Neutrophil (primary cell): ENCODE data around the gene TSPAN18.

Experiments
- H3K27ac ChIP-seq: fragments of 200-600 bp; sonication (generic); 2 replicates; pipeline ENCODE4 v1.5.1; 2016; ENCODE audit warnings: mild to moderate bottlenecking, moderate library complexity
- H3K27me3 ChIP-seq: fragments of 200-600 bp; sonication (generic); 2 replicates; pipeline ENCODE4 v1.6.0; 2016; ENCODE audit warnings: mild to moderate bottlenecking
- H3K36me3 ChIP-seq: fragments of 200-600 bp; sonication (generic); 2 replicates; pipeline ENCODE4 v1.5.1; 2017
- H3K4me1 ChIP-seq, 2 experiments: fragments of 200-600 bp in 1 of 2; sonication (generic) in 1 of 2; 1 replicate in 1 of 2; 2 replicates in 1 of 2; pipeline versions ENCODE4 v1.5.1 to v1.6.1; 2013 to 2016; ENCODE audit warnings: low read depth in 1 of 2, low read length in 1 of 2, mild to moderate bottlenecking in 1 of 2, moderate library complexity in 1 of 2; ENCODE audit not compliant: control insufficient read depth in 1 of 2, insufficient read depth in 1 of 2
- H3K4me3 ChIP-seq, 2 experiments: fragments of 200-600 bp in 1 of 2; sonication (generic) in 1 of 2; 1 replicate in 1 of 2; 2 replicates in 1 of 2; pipeline ENCODE4 v1.5.1; 2013 to 2016; ENCODE audit warnings: low read depth in 1 of 2, low read length in 1 of 2, mild to moderate bottlenecking in 1 of 2, moderate library complexity in 1 of 2
- H3K9me3 ChIP-seq: fragments of 200-600 bp; sonication (generic); 2 replicates; pipeline ENCODE4 v1.5.1; 2016
- CTCF ChIP-seq: fragments of 200-600 bp; sonication (generic); IDR thresholded peaks from 2 replicates; pipeline ENCODE4 v1.5.1; 2016; ENCODE audit warnings: antibody characterized with exemption

The TSPAN18 gene

GRCh38 chr11:44833221-44833876, 106.6 kb downstream of the TSPAN18 start:
- TF ChIP-seq CTCF, result no peak
- Histone ChIP-seq H3K9me3 (no peaks in the 10 kb centered on the region), H3K4me3 (no peak overlapping the region), H3K36me3 (no peaks in the 10 kb centered on the region), H3K27me3 (peaks cover 5% of the 10 kb centered on the region), H3K27ac (no peak overlapping the region), H3K4me1 (peaks cover 5 to 7% of the 10 kb centered on the region in 2 experiments)

GRCh38 chr11:44833877-44834452, 107.2 kb downstream of the TSPAN18 start:
- peaks cover 5% of the 10 kb centered on the region for H3K27me3 ChIP-seq

GRCh38 chr11:44834846-44835245, 108.1 kb downstream of the TSPAN18 start:
- H3K9me3 ChIP-seq, result no peaks in the 10 kb centered on the region
- no peak for TF ChIP-seq CTCF
- no peaks in the 10 kb centered on the region for H3K36me3 ChIP-seq
- no peak overlapping the region for H3K27ac ChIP-seq
- H3K27me3 ChIP-seq, result peaks cover 5% of the 10 kb centered on the region
- H3K4me3 ChIP-seq, result no peak overlapping the region
- peaks cover 5% of the 10 kb centered on the region in 2 experiments for H3K4me1 ChIP-seq

More at GRCh38 chr11:44833877-44834452, 107.2 kb downstream of the TSPAN18 start:
- H3K4me1 ChIP-seq, result peaks cover 5 to 7% of the 10 kb centered on the region in 2 experiments
- no peaks in the 10 kb centered on the region for H3K9me3 ChIP-seq
- H3K27ac ChIP-seq, result no peak overlapping the region
- no peak for TF ChIP-seq CTCF
- H3K36me3 ChIP-seq, result no peaks in the 10 kb centered on the region
- H3K4me3 ChIP-seq, result no peak overlapping the region

GRCh38 chr11:44835296-44835695, 108.5 kb downstream of the TSPAN18 start:
- TF ChIP-seq CTCF, result no peak
- Histone ChIP-seq H3K9me3 (no peaks in the 10 kb centered on the region), H3K27ac (no peak overlapping the region), H3K36me3 (no peaks in the 10 kb centered on the region), H3K4me3 (no peak overlapping the region), H3K27me3 (peaks cover 5% of the 10 kb centered on the region), H3K4me1 (peaks cover under 1% of the 10 kb centered on the region in 2 experiments)

GRCh38 chr11:44835938-44836337, 109.2 kb downstream of the TSPAN18 start:
- peaks cover 5% of the 10 kb centered on the region for H3K27me3 ChIP-seq
- no peak for TF ChIP-seq CTCF

More at GRCh38 chr11:44835938-44836337, 109.2 kb downstream of the TSPAN18 start:
- H3K4me3 ChIP-seq, result no peak overlapping the region
- H3K36me3 ChIP-seq, result no peaks in the 10 kb centered on the region
- no peak overlapping the region for H3K27ac ChIP-seq
- no peaks in the 10 kb centered on the region for H3K4me1 ChIP-seq
- H3K9me3 ChIP-seq, result no peaks in the 10 kb centered on the region
